DMS153 treated with DMSO at 0.1 percent for 48 hours (cell line): ENCODE measurements around the gene DUSP6.

Experiments used
- DNase-seq: peaks from one replicate; lab custom pipeline; 2025; ENCODE audit not compliant: unreplicated experiment; lab: John Stamatoyannopoulos, UW

Gene DUSP6

DNA sequence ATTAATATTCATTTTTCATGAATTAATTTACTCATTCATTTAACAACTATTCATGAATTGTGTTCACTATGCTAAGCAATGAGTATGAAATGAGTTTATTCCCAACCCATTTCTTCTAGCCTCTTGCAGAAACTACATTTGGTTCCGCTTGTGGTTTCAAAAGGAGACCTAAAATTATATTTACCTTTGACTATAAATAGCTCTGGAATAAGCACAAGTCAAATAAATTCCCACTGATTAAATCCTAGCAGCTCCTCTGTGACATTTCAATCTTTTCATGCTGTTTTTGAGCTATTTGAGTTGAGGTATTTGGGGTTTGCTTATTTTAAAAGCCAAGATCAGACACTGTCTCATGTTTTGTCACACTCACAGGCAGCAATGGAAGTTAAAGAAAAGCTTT is 46.9 kb downstream of the DUSP6 start:
- no peak for DNase-seq

DNA sequence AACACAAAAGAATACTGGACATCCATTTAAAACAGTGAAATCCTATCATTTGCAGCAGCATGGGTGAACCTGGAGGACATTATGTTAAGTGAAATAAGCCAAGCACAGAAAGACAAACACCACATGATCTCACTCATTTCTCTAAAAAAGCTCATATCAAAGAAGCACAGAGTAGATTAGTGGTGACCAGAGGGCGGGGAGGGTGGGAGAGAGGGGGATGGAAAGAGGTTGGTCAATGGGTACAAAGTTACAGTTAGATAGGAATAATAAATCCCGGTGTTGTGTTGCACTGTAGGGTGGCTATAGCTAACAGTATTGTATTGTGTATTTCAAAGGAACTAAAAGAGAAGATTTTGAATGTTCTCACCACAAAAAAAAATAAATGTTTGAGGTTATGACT is 52.4 kb downstream of the DUSP6 start:
- no peak for DNase-seq

GRCh38 chr12:89299417-89299816 is 52.9 kb downstream of the DUSP6 start:
- no peak for DNase-seq
